ENCODE measurements around the gene TSPAN7. TPM values are rescaled to one million over a fixed set of nuclear protein-coding genes. Genes with fewer than 3 reads are reported as not detected.

The TSPAN7 gene
- total and polyA plus RNA-seq, 2 experiments from 2014 or later: 12.4 to 17.2 TPM

DNA sequence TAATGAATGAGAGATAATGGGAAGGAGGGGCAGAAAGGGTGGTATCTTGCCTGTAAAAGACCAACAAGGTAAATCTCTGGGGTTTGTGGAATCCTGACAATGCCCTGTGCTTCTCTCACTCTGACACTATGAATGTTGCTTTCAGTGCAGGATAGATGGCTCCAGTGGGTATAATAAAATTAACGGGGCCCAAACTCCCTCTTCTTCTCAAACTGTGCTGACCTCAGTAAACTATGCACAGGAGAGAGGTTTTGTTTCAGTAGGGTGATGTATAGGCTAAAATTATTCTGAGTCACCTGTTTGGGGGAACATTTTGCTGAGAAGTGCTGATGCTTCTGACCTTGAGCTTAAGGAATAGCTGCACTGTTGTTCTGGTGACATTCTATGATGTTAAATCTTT is 82.6 kb downstream of the TSPAN7 start:
- no peaks in the 10 kb centered on the region for H3K9me3 ChIP-seq (ENCODE audit: low read depth)
- no peaks in the 10 kb centered on the region for H3K4me1 ChIP-seq (ENCODE audit: insufficient read depth)
- DNase-seq (ENCODE audit: low spot score): no peak
- H3K36me3 ChIP-seq (replicated peaks; ENCODE audit: insufficient read depth, low read depth): no peaks in the 10 kb centered on the region
- H4K20me1 ChIP-seq (ENCODE audit: insufficient read depth, poor library complexity, severe bottlenecking): no peaks in the 10 kb centered on the region
- no peaks in the 10 kb centered on the region for H3K9me2 ChIP-seq (replicated peaks; ENCODE audit: insufficient read depth)
- TF ChIP-seq EZH2phosphoT487 (IDR thresholded peaks at IDR 0.05; ENCODE audit: low read depth, severe bottlenecking, unreplicated experiment) (no peak), EZH2 (IDR thresholded peaks at IDR 0.05; ENCODE audit: borderline replicate concordance) (no peak)
- TF ChIP-seq, protein P1, sequence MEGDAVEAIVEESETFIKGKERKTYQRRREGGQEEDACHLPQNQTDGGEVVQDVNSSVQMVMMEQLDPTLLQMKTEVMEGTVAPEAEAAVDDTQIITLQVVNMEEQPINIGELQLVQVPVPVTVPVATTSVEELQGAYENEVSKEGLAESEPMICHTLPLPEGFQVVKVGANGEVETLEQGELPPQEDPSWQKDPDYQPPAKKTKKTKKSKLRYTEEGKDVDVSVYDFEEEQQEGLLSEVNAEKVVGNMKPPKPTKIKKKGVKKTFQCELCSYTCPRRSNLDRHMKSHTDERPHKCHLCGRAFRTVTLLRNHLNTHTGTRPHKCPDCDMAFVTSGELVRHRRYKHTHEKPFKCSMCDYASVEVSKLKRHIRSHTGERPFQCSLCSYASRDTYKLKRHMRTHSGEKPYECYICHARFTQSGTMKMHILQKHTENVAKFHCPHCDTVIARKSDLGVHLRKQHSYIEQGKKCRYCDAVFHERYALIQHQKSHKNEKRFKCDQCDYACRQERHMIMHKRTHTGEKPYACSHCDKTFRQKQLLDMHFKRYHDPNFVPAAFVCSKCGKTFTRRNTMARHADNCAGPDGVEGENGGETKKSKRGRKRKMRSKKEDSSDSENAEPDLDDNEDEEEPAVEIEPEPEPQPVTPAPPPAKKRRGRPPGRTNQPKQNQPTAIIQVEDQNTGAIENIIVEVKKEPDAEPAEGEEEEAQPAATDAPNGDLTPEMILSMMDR (IDR thresholded peaks at IDR 0.05; ENCODE audit: poor library complexity): no peak
- H3K79me2 ChIP-seq: no peaks in the 10 kb centered on the region
- H2AFZ ChIP-seq: no peak overlapping the region
- WGBS (ENCODE audit: low lambda C conversion rate, missing lambda C conversion rate): 67% methylated on average over 1 of the region's 1 CpG
- H3K27ac ChIP-seq: no peak overlapping the region
- H3K4me2 ChIP-seq: no peak overlapping the region
- no peak overlapping the region for H3K4me3 ChIP-seq
- no peaks in the 10 kb centered on the region for H3K27me3 ChIP-seq

DNA sequence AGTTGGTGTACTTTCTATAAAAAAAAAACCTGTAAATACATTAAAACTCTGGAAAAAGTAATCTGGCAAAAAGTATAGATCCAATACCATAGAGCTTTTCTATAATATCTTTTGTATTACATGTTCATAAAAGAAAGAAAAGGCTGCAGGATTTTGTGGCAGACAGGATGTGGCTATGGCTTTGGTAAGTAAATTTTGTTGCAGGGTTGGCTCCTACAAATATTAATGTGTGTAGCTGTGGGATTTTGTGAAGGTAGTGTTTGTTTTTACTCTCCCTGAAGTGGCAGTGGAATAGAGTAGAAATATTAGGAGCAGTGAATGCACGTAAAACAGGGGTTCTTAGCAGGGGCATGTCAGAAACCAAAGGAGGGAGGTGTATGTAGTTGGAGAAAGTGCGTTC is 84.8 kb downstream of the TSPAN7 start:
- no peaks in the 10 kb centered on the region for H3K9me2 ChIP-seq (replicated peaks; ENCODE audit: insufficient read depth)
- H3K4me3 ChIP-seq: no peak overlapping the region
- no peaks in the 10 kb centered on the region for H3K27me3 ChIP-seq
- H3K36me3 ChIP-seq (replicated peaks; ENCODE audit: insufficient read depth, low read depth): no peaks in the 10 kb centered on the region
- WGBS (ENCODE audit: low lambda C conversion rate, missing lambda C conversion rate): 67% methylated on average over 2 of the region's 2 CpGs
- no peaks in the 10 kb centered on the region for H3K4me1 ChIP-seq (ENCODE audit: insufficient read depth)
- H3K27ac ChIP-seq: no peak overlapping the region
- H3K4me2 ChIP-seq: no peak overlapping the region
- no peaks in the 10 kb centered on the region for H3K79me2 ChIP-seq
- no peaks in the 10 kb centered on the region for H3K9me3 ChIP-seq (ENCODE audit: low read depth)
- H4K20me1 ChIP-seq (ENCODE audit: insufficient read depth, poor library complexity, severe bottlenecking): no peaks in the 10 kb centered on the region
- no peak for DNase-seq (ENCODE audit: low spot score)
- no peak for TF ChIP-seq EZH2phosphoT487 (IDR thresholded peaks at IDR 0.05; ENCODE audit: low read depth, severe bottlenecking, unreplicated experiment)
- H2AFZ ChIP-seq: no peak overlapping the region

DNA sequence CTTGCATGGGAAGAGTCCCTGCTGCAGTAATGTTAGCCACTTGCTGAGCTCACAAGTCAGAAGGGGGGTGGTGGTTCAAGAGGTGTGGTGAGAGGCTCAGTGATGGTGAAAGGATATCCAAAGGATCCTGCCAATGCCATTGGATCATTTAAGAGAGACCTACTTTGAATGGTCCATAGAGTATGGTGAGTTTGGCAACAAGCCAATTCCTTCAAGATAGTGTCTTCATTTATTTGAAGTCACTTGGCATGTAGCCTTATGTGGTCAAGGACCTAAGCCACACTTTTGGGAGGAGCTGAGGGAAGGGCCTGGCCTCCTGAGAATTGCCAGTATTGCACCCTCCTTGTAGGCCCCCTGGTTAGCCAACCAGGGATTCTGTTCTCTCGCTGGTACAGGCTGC is 87.9 kb downstream of the TSPAN7 start:
- no peaks in the 10 kb centered on the region for H3K27me3 ChIP-seq
- H3K4me2 ChIP-seq: no peak overlapping the region
- no peaks in the 10 kb centered on the region for H4K20me1 ChIP-seq (ENCODE audit: insufficient read depth, poor library complexity, severe bottlenecking)
- H3K36me3 ChIP-seq (replicated peaks; ENCODE audit: insufficient read depth, low read depth): no peaks in the 10 kb centered on the region
- H3K4me1 ChIP-seq (ENCODE audit: insufficient read depth): no peaks in the 10 kb centered on the region
- WGBS (ENCODE audit: low lambda C conversion rate, missing lambda C conversion rate): 86% methylated on average over 1 of the region's 1 CpG
- H3K9me3 ChIP-seq (ENCODE audit: low read depth): no peaks in the 10 kb centered on the region
- TF ChIP-seq, protein P1 (IDR thresholded peaks at IDR 0.05; ENCODE audit: poor library complexity): no peak
- no peak for TF ChIP-seq EZH2 (IDR thresholded peaks at IDR 0.05; ENCODE audit: borderline replicate concordance)
- TF ChIP-seq EZH2phosphoT487 (IDR thresholded peaks at IDR 0.05; ENCODE audit: low read depth, severe bottlenecking, unreplicated experiment): no peak
- no peak overlapping the region for H3K4me3 ChIP-seq
- no peak for DNase-seq (ENCODE audit: low spot score)
- H2AFZ ChIP-seq: no peak overlapping the region
- H3K79me2 ChIP-seq: no peaks in the 10 kb centered on the region
- H3K9me2 ChIP-seq (replicated peaks; ENCODE audit: insufficient read depth): no peaks in the 10 kb centered on the region
- H3K27ac ChIP-seq: no peak overlapping the region

DNA sequence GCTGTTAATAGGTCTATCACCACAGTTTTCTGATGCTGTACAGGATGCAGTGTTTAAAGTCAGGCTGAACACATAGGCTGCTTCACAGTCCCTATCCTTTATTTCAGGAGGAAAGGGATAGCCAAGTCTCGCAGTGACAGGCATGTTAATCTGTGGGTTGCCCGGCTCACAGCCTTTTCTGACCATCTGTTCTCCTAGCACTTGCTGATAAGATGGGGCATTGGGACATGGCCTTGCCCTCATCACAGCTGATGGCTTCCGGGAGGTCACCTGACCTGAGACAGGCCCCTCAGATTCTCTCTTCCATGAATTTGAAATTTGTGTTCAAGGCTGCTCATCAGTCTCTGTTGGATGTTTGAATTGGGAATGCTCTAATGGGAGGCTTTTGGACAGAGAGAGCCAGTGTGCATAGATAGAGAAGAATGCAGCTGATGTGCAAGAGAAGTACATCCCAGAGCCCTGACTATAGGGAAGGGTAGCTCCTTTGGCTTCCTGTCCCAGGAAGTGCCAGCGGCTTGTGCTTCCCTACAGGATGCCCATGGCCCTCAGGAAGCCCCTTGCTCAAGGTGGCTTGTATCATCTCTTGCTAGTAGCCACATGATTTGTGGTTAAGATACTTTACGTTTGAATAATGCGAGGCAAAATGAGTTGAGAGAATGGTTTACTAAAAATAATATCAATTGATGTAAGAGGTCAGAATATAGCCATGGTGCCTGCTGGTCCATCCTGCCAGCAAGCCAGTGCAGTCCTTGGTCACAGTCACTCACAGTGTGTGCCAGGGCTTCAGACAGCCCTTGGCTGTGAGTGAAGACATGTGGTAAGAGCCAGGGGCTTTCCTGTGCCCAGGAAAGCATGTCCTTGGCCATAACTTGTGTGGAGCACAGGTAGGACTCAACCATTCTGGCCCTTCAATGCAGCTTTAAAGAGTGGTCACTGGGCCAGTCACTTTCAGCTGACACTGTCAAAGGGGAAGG is 88.6 kb downstream of the TSPAN7 start:
- DNase-seq (ENCODE audit: low spot score): no peak
- TF ChIP-seq EZH2 (IDR thresholded peaks at IDR 0.05; ENCODE audit: borderline replicate concordance): no peak
- TF ChIP-seq, protein P1 (IDR thresholded peaks at IDR 0.05; ENCODE audit: poor library complexity): no peak
- no peak for TF ChIP-seq EZH2phosphoT487 (IDR thresholded peaks at IDR 0.05; ENCODE audit: low read depth, severe bottlenecking, unreplicated experiment)
- no peaks in the 10 kb centered on the region for H3K4me1 ChIP-seq (ENCODE audit: insufficient read depth)
- no peaks in the 10 kb centered on the region for H3K9me2 ChIP-seq (replicated peaks; ENCODE audit: insufficient read depth)
- H3K4me3 ChIP-seq: no peak overlapping the region
- H3K27ac ChIP-seq: no peak overlapping the region
- H3K27me3 ChIP-seq: no peaks in the 10 kb centered on the region
- H3K9me3 ChIP-seq (ENCODE audit: low read depth): no peaks in the 10 kb centered on the region
- H3K79me2 ChIP-seq: no peaks in the 10 kb centered on the region
- no peak overlapping the region for H2AFZ ChIP-seq
- H3K36me3 ChIP-seq (replicated peaks; ENCODE audit: insufficient read depth, low read depth): no peaks in the 10 kb centered on the region
- H4K20me1 ChIP-seq (ENCODE audit: insufficient read depth, poor library complexity, severe bottlenecking): no peaks in the 10 kb centered on the region
- 83% methylated on average over 6 of the region's 6 CpGs for WGBS (ENCODE audit: low lambda C conversion rate, missing lambda C conversion rate)
- H3K4me2 ChIP-seq: no peak overlapping the region
